GM12878 (cell line): ENCODE data around the gene IL20RB. TPM values are rescaled to one million over a fixed set of nuclear protein-coding genes. Genes with fewer than 3 reads are reported as not detected.

Experiments used
- ATAC-seq: fragments of 200-7000 bp; cut with Tn5 transposase; 3 replicates; pipeline ENCODE4 v1.9.1; 2020; ENCODE audit warnings: mild to moderate bottlenecking, moderate library complexity
- BruUV-seq: library from RNA; stranded (reverse); fragments of 400-500 nt; replicated peaks from 2 replicates; lab custom pipeline; 2021; lab: Mats Ljungman, UMichigan
- CTCF ChIA-PET: fragments of 300-600 bp; sonication (Branson Sonifier 250); formaldehyde crosslinking; extraction: SDS; loops from one replicate; lab custom pipeline; 2021; ENCODE audit warnings: inconsistent platforms; lab: Yijun Ruan, JAX
- POLR2A ChIA-PET: fragments of 350-600 bp; formaldehyde crosslinking; extraction: SDS; loops from one replicate; lab custom pipeline; 2021; ENCODE audit warnings: inconsistent platforms; lab: Charles Lee
- RAD21 ChIA-PET: fragments of 300-600 bp; sonication (Branson Sonifier 250); formaldehyde crosslinking; loops from one replicate; lab custom pipeline; 2023; ENCODE audit warnings: antibody characterized with exemption; ENCODE audit not compliant: unreplicated experiment; lab: Charles Lee
- SMC1A ChIA-PET: fragments of 300-600 bp; sonication (Branson Sonifier 250); formaldehyde crosslinking; loops from one replicate; lab custom pipeline; 2023; ENCODE audit not compliant: unreplicated experiment, uncharacterized antibody; lab: Charles Lee
- DNase-seq: peaks from one replicate; pipeline ENCODE4 v3.0.0-alpha.2; 2011; ENCODE audit warnings: low read depth, low spot score
- FAIRE-seq: peaks from 3 replicates; lab custom pipeline; 2011; peaks lifted over from hg19 to GRCh38; lab: Jason Lieb, UNC
- H2AFZ ChIP-seq: 2 replicates; pipeline ENCODE4 v1.6.0; 2011; ENCODE audit warnings: low read depth, low read length, control low read depth; ENCODE audit not compliant: control insufficient read depth
- H3K27ac ChIP-seq: 2 replicates; pipeline ENCODE4 v1.5.1; 2011; ENCODE audit warnings: control low read depth; ENCODE audit not compliant: control insufficient read depth, insufficient read depth
- H3K27me3 ChIP-seq, 2 experiments: replicated peaks in 1 of 2; 2 replicates each; pipeline versions ENCODE4 v1.6.0 to v1.6.1; 2011; ENCODE audit warnings: low read length in 1 of 2; ENCODE audit not compliant: control insufficient read depth in 2 of 2, insufficient read depth in 2 of 2
- H3K36me3 ChIP-seq, 2 experiments: 2 replicates each; pipeline ENCODE4 v1.5.1; 2011; ENCODE audit warnings: low read length in 1 of 2; ENCODE audit not compliant: control insufficient read depth in 2 of 2, insufficient read depth in 2 of 2
- H3K4me1 ChIP-seq: 2 replicates; pipeline ENCODE4 v1.6.1; 2011; ENCODE audit warnings: mild to moderate bottlenecking, low read length, moderate library complexity, mixed read lengths; ENCODE audit not compliant: control insufficient read depth, insufficient read depth
- H3K4me2 ChIP-seq: 2 replicates; pipeline ENCODE4 v1.6.0; 2011; ENCODE audit warnings: control low read depth; ENCODE audit not compliant: control insufficient read depth, insufficient read depth
- H3K4me3 ChIP-seq: fragments of 200-600 bp; sonication (generic); 2 replicates; pipeline ENCODE4 v1.5.1; 2016
- H3K79me2 ChIP-seq: 2 replicates; pipeline ENCODE4 v1.6.0; 2011; ENCODE audit warnings: low read length; ENCODE audit not compliant: control insufficient read depth, insufficient read depth
- H3K9ac ChIP-seq: 2 replicates; pipeline ENCODE4 v1.8.0; 2011; ENCODE audit warnings: low read length, control low read depth, mixed read lengths; ENCODE audit not compliant: control insufficient read depth, insufficient read depth
- H3K9me3 ChIP-seq: replicated peaks from 3 replicates; pipeline ENCODE4 v1.5.1; 2011; ENCODE audit warnings: mild to moderate bottlenecking, low read length; ENCODE audit not compliant: control insufficient read depth, insufficient read depth
- H4K20me1 ChIP-seq: 2 replicates; pipeline ENCODE4 v1.6.0; 2011; ENCODE audit not compliant: control insufficient read depth, insufficient read depth
- BRCA1 ChIP-seq: IDR thresholded peaks from 2 replicates; pipeline ENCODE4 v1.6.1; 2011; ENCODE audit warnings: low read depth, low read length, improper control_type of control experiment
- KAT2A ChIP-seq: conservative IDR thresholded peaks from 2 replicates; pipeline ENCODE4 v1.6.1; 2011; ENCODE audit warnings: low read depth, low read length; ENCODE audit not compliant: control insufficient read depth
- MEF2B ChIP-seq: fragments of 450-650 bp; IDR thresholded peaks from 2 replicates; pipeline ENCODE4 v1.6.1; 2018; ENCODE audit warnings: mild to moderate bottlenecking, moderate library complexity; ENCODE audit not compliant: partially characterized antibody, poor library complexity, severe bottlenecking
- MYC ChIP-seq: IDR thresholded peaks from 2 replicates; pipeline ENCODE4 v1.6.1; 2011; ENCODE audit warnings: mild to moderate bottlenecking, low read length, moderate library complexity, inconsistent platforms; ENCODE audit not compliant: insufficient read depth, insufficient replicate concordance, insufficient read length, severe bottlenecking
- RAD51 ChIP-seq: fragments of 450-650 bp; IDR thresholded peaks from 2 replicates; pipeline ENCODE4 v1.6.1; 2016; ENCODE audit warnings: moderate library complexity, mild to moderate bottlenecking, inconsistent platforms
- RUNX3 ChIP-seq: IDR thresholded peaks from 2 replicates; pipeline ENCODE4 v1.6.1; 2012; ENCODE audit warnings: low read length, inconsistent platforms
- TAF1 ChIP-seq: IDR thresholded peaks from 2 replicates; pipeline ENCODE4 v1.6.1; 2011; ENCODE audit warnings: mild to moderate bottlenecking, low read depth, low read length, borderline replicate concordance
- ZBED1 ChIP-seq: IDR thresholded peaks from 2 replicates; pipeline ENCODE4 v1.6.1; 2016; ENCODE audit warnings: borderline replicate concordance
- ZNF207 ChIP-seq: fragments of 450-650 bp; IDR thresholded peaks from 2 replicates; pipeline ENCODE4 v1.6.1; 2014; ENCODE audit warnings: antibody characterized with exemption, mild to moderate bottlenecking, borderline replicate concordance
- WGBS: methylation state at CpG from one replicate; pipeline ENCODE4 v1.1.6; 2016; ENCODE audit warnings: low lambda C conversion rate; ENCODE audit not compliant: insufficient replicate concordance, insufficient coverage; ENCODE audit errors: missing lambda C conversion rate; 5-methylcytosine and 5-hydroxymethylcytosine counted together
- in situ Hi-C: fragments of 300-500 bp; cut with MboI; formaldehyde crosslinking; loops from 9 replicates; pipeline ENCODE4 v1.14.3; 2018; ENCODE audit warnings: mixed read lengths
- intact Hi-C: fragments of 100-400 bp; cut with micrococcal nuclease; formaldehyde crosslinking; loops from one replicate; pipeline ENCODE4 v1.14.2; 2022; ENCODE audit not compliant: unreplicated experiment
- polyA plus RNA-seq, 11 experiments: library from polyadenylated mRNA; depleted of rRNA in 4 of 11; unstranded in 6 of 11; stranded (reverse) in 5 of 11; fragments of >200 nt; fragmentation: Nextera tagmentation in 4 of 11; fragmentation: Illumina TruSeq in 1 of 11; extraction: Ambion mirVana in 4 of 11; extraction: Trizol in 1 of 11; gene quantifications; 1 replicate in 1 of 11; 2 replicates in 10 of 11; pipeline versions ENCODE4 v1.2.1 to v1.2.3, GENCODE V29; 2011 to 2016; ENCODE audit warnings: inconsistent platforms in 2 of 11, missing spikeins in 2 of 11, low read depth in 1 of 11
- total RNA-seq, 4 experiments: library from RNA; depleted of rRNA in 3 of 4; stranded (reverse); fragments of >200 nt in 3 of 4; fragmentation: Illumina TruSeq in 1 of 4; extraction: Trizol in 1 of 4; gene quantifications; 2 replicates each; pipeline versions ENCODE4 v1.2.1 to v1.2.3, GENCODE V29; 2013 to 2021
- TF ChIP-seq, protein P1 (sequence below): fragments of 450-650 bp; IDR thresholded peaks from 2 replicates; pipeline ENCODE4 v1.6.1; 2017; ENCODE audit warnings: mild to moderate bottlenecking

The IL20RB gene
- total and polyA plus RNA-seq, 10 of the 15 experiments (the other 5 are each of a cell fraction or from before 2014, with no cell fraction given), result 0.21 to 1.1 (median 0.54) TPM

GRCh38 chr3:136929977-136930670 lies 27.7 kb upstream of the IL20RB start:
- H3K9me3 ChIP-seq, result peaks cover 2% of the 10 kb centered on the region; the same call in 2 of the 3 replicates
- CTCF ChIA-PET, result interaction anchor here (0.8 to 1.3 kb wide), 2 partner anchors 102 to 178 kb away, joined by 3 to 4 read pairs; partner anchors contain the start of gene STAG1
- TF ChIP-seq MYC, result no peak
- no peak for TF ChIP-seq ZBED1
- peak; percentile 32; the same call in 1 of the 2 replicates for TF ChIP-seq RAD51
- RAD21 ChIA-PET, result interaction anchor here (0.7 to 1.4 kb wide), 5 partner anchors 9 to 178 kb away, joined by 3 to 5 read pairs (median 3); partner anchors contain the start of genes NCK1 and STAG1
- peaks cover 9% of the 10 kb centered on the region; the same call in 1 of the 2 replicates for H3K4me1 ChIP-seq
- 96% methylated on average over 4 of the region's 4 CpGs for WGBS
- H3K27me3 ChIP-seq, result no peaks in the 10 kb centered on the region
- FAIRE-seq (no peak), DNase-seq (no peak), ATAC-seq (no peak)
- no peak overlapping the region; the same call in 1 of the 2 replicates for H3K27ac ChIP-seq
- H4K20me1 ChIP-seq, result no peaks in the 10 kb centered on the region
- H3K9ac ChIP-seq, result no peak overlapping the region
- peaks cover 0 to 10% of the 10 kb centered on the region in 2 experiments; a peak in 1 of 4 replicates for H3K36me3 ChIP-seq
- intact Hi-C loops (loop anchor here (5.0 to 10.0 kb wide), 3 partner anchors 68 to 735 kb away; partner anchors contain the start of genes MSL2, NCK1 and STAG1), in situ Hi-C loops (no loop called here)
- BruUV-seq, result no TSS peak
- no peak overlapping the region for H2AFZ ChIP-seq
- no peak overlapping the region for H3K4me2 ChIP-seq
- SMC1A ChIA-PET, result interaction anchor here (0.8 to 1.5 kb wide), 3 partner anchors 18 to 70 kb away, joined by 4 to 5 read pairs (median 4); no protein-coding TSS in a partner anchor
- peaks cover 15% of the 10 kb centered on the region for H3K79me2 ChIP-seq
- no peak overlapping the region for H3K4me3 ChIP-seq
- POLR2A ChIA-PET, result interaction anchor here (0.5 to 1.2 kb wide), 4 partner anchors 10 to 417 kb away, joined by 3 to 5 read pairs (median 4); partner anchors contain the start of genes NCK1 and STAG1

GRCh38 chr3:136931606-136932005 lies 26.2 kb upstream of the IL20RB start:
- in situ Hi-C loops, result no loop called here
- Histone ChIP-seq H3K9me3 (peaks cover 5% of the 10 kb centered on the region; the same call in 2 of the 3 replicates), H3K4me1 (peaks cover 9% of the 10 kb centered on the region; the same call in 1 of the 2 replicates), H3K9ac (no peak overlapping the region), H3K4me3 (no peak overlapping the region), H3K27ac (peak overlapping the region; percentile 59; the same call in 1 of the 2 replicates), H3K4me2 (no peak overlapping the region), H3K79me2 (peaks cover 14% of the 10 kb centered on the region), H3K36me3 (peaks cover 0 to 10% of the 10 kb centered on the region in 2 experiments; a peak in 1 of 4 replicates), H3K27me3 (no peaks in the 10 kb centered on the region), H4K20me1 (no peaks in the 10 kb centered on the region), H2AFZ (no peak overlapping the region)
- SMC1A ChIA-PET, result interaction anchor here (0.6 to 1.5 kb wide), 4 partner anchors 17 to 825 kb away, joined by 3 to 5 read pairs (median 3); no protein-coding TSS in a partner anchor
- RAD21 ChIA-PET, result interaction anchor here (1.2 to 1.4 kb wide), 2 partner anchors 21 to 179 kb away, joined by 3 to 5 read pairs; partner anchors contain the start of gene STAG1
- FAIRE-seq (no peak), ATAC-seq (no peak; the same call in 1 of the 3 replicates), DNase-seq (no peak)
- no TSS peak for BruUV-seq
- intact Hi-C loops, result no loop called here
- CTCF ChIA-PET, result no interaction called here
- POLR2A ChIA-PET, result interaction anchor here (0.7 kb wide), 2 partner anchors 241 to 1694 kb away, joined by 3 to 8 read pairs; no protein-coding TSS in a partner anchor
- WGBS, result 96% methylated on average over 4 of the region's 4 CpGs
- TF ChIP-seq TAF1, result no peak
- no peak for TF ChIP-seq BRCA1
- 0 out of 2 replicates have a peak, but pooled peaks have one; percentile 39 for TF ChIP-seq RUNX3
- no peak for TF ChIP-seq MEF2B
- no peak for TF ChIP-seq ZNF207
- no peak for TF ChIP-seq KAT2A
- TF ChIP-seq, protein P1, sequence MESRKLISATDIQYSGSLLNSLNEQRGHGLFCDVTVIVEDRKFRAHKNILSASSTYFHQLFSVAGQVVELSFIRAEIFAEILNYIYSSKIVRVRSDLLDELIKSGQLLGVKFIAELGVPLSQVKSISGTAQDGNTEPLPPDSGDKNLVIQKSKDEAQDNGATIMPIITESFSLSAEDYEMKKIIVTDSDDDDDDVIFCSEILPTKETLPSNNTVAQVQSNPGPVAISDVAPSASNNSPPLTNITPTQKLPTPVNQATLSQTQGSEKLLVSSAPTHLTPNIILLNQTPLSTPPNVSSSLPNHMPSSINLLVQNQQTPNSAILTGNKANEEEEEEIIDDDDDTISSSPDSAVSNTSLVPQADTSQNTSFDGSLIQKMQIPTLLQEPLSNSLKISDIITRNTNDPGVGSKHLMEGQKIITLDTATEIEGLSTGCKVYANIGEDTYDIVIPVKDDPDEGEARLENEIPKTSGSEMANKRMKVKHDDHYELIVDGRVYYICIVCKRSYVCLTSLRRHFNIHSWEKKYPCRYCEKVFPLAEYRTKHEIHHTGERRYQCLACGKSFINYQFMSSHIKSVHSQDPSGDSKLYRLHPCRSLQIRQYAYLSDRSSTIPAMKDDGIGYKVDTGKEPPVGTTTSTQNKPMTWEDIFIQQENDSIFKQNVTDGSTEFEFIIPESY, result no peak
